Measurements from ENCODE around the gene SEC24C. TPM values are rescaled to one million over a fixed set of nuclear protein-coding genes. Genes with fewer than 3 reads are reported as not detected.
"Not testable (repeated sequence)": the region's sequence is repeated elsewhere in the genome, so short reads cannot be mapped to it uniquely, and the experiment has no call there.

The SEC24C gene
- polyA plus RNA-seq (ENCODE audit: insufficient read length in 12 of 12), result 10 to 100 TPM in 11 of 12 donors, not detected in 1; 28.7 to 62.7 (median 49.9) TPM
- long read RNA-seq, donor 1, partial matches to known transcripts, result 68 of 73 reads
- long read RNA-seq, donor 1, other reads (novel, unspliced or antisense), result 5 of 73 reads
- long read RNA-seq, donor 2, full-length matches to known transcripts, result 1 of 37 reads
- long read RNA-seq, donor 2, partial matches to known transcripts, result 10 of 37 reads
- long read RNA-seq, donor 2, other reads (novel, unspliced or antisense), result 26 of 37 reads
- long read RNA-seq, donor 3, full-length matches to known transcripts, result 1 of 18 reads
- long read RNA-seq, donor 3, partial matches to known transcripts, result 17 of 18 reads
- long read RNA-seq, donor 3, other reads (novel, unspliced or antisense), result 0 of 18 reads
- long read RNA-seq, donor 4, full-length matches to known transcripts, result 1 of 8 reads
- long read RNA-seq, donor 4, partial matches to known transcripts, result 7 of 8 reads
- long read RNA-seq, donor 4, other reads (novel, unspliced or antisense), result 0 of 8 reads
- long read RNA-seq, donor 5, result 0 reads
- long read RNA-seq, donor 6, full-length matches to known transcripts, result 1 of 8 reads
- long read RNA-seq, donor 6, partial matches to known transcripts, result 7 of 8 reads
- long read RNA-seq, donor 6, other reads (novel, unspliced or antisense), result 0 of 8 reads
- long read RNA-seq, donor 7, partial matches to known transcripts, result 5 of 5 reads
- long read RNA-seq, donor 7, other reads (novel, unspliced or antisense), result 0 of 5 reads
- long read RNA-seq, donor 8, full-length matches to known transcripts, result 3 of 10 reads
- long read RNA-seq, donor 8, partial matches to known transcripts, result 7 of 10 reads
- long read RNA-seq, donor 8, other reads (novel, unspliced or antisense), result 0 of 10 reads
- long read RNA-seq, donor 9, partial matches to known transcripts, result 20 of 20 reads
- long read RNA-seq, donor 9, other reads (novel, unspliced or antisense), result 0 of 20 reads
- long read RNA-seq, donor 10, full-length matches to known transcripts, result 2 of 8 reads
- long read RNA-seq, donor 10, partial matches to known transcripts, result 6 of 8 reads
- long read RNA-seq, donor 10, other reads (novel, unspliced or antisense), result 0 of 8 reads
- long read RNA-seq, donor 11, full-length matches to known transcripts, result 3 of 31 reads
- long read RNA-seq, donor 11, partial matches to known transcripts, result 28 of 31 reads
- long read RNA-seq, donor 11, other reads (novel, unspliced or antisense), result 0 of 31 reads

- DNase-seq, result peak; percentile 99
Observed at GRCh38 chr10:73743905-73744663, at the start of gene SEC24C. TSS of gene SEC24C (plus strand) at chr10:73744372. CDS start at chr10:73746833, 2,461 bp downstream.

- DNase-seq, result not testable (repeated sequence)
Observed at GRCh38 chr10:73695302-73695701, 48.9 kb upstream of the SEC24C start.

GRCh38 chr10:73697675-73698159 lies 46.5 kb upstream of the SEC24C start, which contains the start of gene AGAP5:
TSS of gene AGAP5 (minus strand) at chr10:73698109. CDS start at chr10:73697755, 354 bp downstream.
- DNase-seq, result not testable (repeated sequence)

GRCh38 chr10:73698819-73699218 lies 45.4 kb upstream of the SEC24C start:
- not testable (repeated sequence) for DNase-seq

GRCh38 chr10:73703924-73704323 lies 40.2 kb upstream of the SEC24C start:
- DNase-seq, result not testable (repeated sequence)

- DNase-seq, result not testable (repeated sequence)
Observed at GRCh38 chr10:73705506-73706072, 38.6 kb upstream of the SEC24C start.

- not testable (repeated sequence) for DNase-seq
Observed at GRCh38 chr10:73706488-73706887, 37.7 kb upstream of the SEC24C start.

- not testable (repeated sequence) for DNase-seq
Observed at GRCh38 chr10:73707628-73708027, 36.5 kb upstream of the SEC24C start.

- DNase-seq, result not testable (repeated sequence)
Observed at GRCh38 chr10:73708122-73708521, 36.0 kb upstream of the SEC24C start.

- not testable (repeated sequence) for DNase-seq
Observed at GRCh38 chr10:73711683-73712082, 32.5 kb upstream of the SEC24C start.

- DNase-seq, result not testable (repeated sequence)
Observed at GRCh38 chr10:73713912-73714311, 30.3 kb upstream of the SEC24C start.

GRCh38 chr10:73714483-73714882 lies 29.7 kb upstream of the SEC24C start:
- DNase-seq, result not testable (repeated sequence)

GRCh38 chr10:73715179-73716156 lies 28.7 kb upstream of the SEC24C start:
- DNase-seq, result not testable (repeated sequence)

GRCh38 chr10:73716251-73716650 lies 27.9 kb upstream of the SEC24C start:
- DNase-seq, result no peak

GRCh38 chr10:73717556-73717955 lies 26.6 kb upstream of the SEC24C start:
- no peak for DNase-seq

GRCh38 chr10:73720561-73720960 lies 23.6 kb upstream of the SEC24C start:
- not testable (repeated sequence) for DNase-seq

- no peak for DNase-seq
Observed at GRCh38 chr10:73723516-73723915, 20.7 kb upstream of the SEC24C start.

- DNase-seq, result not testable (repeated sequence)
Observed at GRCh38 chr10:73729781-73730152, 14.4 kb upstream of the SEC24C start.

All from muscle of arm (tissue), 14 donors.